ENCODE results near the gene MTO1.
"Not testable (repeated sequence)": the region's sequence is repeated elsewhere in the genome, so short reads cannot be mapped to it uniquely, and the experiment has no call there.

Gene MTO1

GRCh38 chr6:73534628-73535027 is 73.1 kb downstream of the MTO1 start:
- DNase-seq, result no peak

DNA sequence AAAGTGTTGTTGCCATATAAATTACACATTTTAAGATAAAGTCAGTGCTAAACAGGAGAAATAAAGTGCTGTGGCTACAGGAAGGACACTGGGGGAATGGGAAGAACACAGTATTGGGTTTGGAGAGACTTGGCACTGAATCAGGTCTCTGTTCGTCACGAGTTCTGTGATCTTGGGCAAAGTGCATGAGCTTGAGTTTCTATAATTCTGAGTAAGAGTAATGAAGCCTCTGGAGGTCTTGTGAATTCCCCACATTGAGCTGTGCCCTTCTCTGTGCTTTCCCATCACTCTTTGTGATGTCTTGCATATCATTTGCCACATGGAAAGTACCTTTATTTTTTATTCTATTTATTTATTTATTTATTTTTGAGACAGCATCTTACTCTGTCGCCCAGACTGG is 76.1 kb downstream of the MTO1 start:
- no peak for DNase-seq

- DNase-seq, result no peak
Measured at GRCh38 chr6:73538116-73538779, 76.7 kb downstream of the MTO1 start.

DNA sequence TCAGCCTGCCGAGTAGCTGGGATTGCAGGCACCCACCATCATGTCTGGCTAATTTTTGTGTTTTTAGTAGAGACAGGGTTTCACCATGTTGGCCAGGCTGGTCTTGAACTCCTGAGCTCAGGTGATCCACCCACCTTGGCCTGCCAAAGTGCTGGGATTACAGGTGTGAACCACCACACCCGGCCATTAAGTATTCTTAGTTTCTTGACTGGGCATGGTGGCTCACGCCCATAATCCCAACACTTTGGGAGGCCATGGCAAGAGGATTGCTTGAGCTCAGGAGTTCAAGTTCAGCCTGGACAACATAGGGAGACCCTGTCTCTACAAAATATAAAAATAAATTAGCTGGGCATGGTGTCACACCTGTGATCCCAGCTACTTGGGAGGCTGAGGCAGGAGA is 80.9 kb downstream of the MTO1 start:
- DNase-seq, result not testable (repeated sequence)

- no peak for DNase-seq
Measured at GRCh38 chr6:73542891-73543290, 81.4 kb downstream of the MTO1 start.

DNA sequence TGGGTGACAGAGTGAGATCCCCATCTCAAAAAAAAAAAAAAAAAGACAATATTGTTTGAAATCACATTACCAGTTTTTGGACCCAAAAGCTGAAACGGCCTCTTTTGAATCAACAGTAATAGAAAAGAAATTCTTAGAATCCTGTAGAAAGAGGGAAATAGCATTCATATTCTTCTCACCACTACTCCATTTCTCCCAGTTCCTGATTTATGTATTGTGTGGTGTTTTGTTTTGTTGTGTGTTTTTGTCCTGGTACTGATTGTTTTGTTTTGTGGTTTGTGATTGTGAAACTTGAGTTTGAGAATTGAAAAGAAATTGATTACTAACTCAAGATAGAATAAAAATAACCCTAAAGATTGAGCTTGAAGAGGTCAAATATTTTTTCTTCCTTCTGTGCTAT is 85.5 kb downstream of the MTO1 start:
- DNase-seq, result no peak

DNA sequence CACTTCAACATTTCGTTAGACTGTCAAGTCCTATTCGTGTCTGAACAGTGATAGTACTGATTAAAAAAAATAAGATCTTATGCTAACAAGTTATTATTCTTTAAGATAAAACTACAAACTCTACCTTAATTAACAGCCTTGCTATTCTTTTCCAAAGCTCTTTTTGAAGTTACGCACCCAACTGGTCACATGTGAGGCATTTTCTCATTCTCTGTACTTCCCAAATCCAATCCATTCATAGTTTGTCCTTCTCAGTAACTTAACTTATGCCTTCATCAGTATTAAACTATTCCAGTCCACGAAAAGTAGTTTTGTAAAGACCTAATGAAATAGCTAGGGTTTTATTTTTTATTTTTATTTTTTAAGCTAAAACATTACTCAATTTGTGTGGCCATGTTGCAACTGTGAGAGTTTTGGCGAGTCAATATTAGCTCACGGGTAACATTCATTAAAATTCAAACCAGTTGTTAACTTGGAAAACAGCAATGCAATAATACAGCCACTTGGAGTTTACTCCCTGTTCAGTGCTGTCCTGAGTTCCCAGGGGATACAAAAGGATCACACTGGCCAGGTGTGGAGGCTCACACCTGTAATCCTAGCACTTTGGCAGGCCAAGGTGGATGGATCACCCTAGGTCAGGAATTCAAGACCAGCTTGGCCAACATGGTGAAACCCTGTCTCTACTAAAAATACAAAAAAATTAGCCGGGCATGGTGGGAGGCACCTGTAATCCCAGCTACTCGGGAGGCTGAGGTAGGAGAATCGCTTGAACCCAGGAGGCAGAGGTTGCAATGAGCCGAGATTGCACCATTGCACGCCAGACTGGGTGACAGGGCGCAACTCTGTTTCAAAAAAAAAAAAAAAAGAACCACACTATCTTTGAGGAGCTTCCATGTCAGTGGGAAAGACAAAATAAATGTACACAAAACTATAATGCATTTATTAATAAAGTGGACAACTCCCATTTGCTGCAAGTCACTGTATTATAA is 87.2 kb downstream of the MTO1 start:
- no peak for DNase-seq

DNA sequence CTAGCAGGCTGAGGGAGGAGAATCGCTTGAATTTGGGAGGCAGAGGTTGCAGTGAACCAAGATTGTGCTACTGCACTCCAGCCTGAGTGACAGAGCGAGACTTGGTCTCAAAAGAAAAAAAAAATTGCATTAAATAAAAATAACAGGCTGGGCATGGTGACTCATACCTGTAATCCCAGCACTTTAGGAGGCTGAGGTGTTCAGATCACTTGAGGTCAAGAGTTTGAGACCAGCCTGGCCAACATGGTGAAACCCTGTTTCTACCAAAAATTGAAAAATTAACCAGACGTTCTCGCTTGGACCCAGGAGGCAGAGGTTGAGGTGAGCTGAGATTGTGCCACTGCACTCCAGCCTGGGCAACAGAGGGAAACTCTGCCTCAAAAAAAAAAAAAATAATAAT is 89.6 kb downstream of the MTO1 start:
- DNase-seq, result not testable (repeated sequence)

DNA sequence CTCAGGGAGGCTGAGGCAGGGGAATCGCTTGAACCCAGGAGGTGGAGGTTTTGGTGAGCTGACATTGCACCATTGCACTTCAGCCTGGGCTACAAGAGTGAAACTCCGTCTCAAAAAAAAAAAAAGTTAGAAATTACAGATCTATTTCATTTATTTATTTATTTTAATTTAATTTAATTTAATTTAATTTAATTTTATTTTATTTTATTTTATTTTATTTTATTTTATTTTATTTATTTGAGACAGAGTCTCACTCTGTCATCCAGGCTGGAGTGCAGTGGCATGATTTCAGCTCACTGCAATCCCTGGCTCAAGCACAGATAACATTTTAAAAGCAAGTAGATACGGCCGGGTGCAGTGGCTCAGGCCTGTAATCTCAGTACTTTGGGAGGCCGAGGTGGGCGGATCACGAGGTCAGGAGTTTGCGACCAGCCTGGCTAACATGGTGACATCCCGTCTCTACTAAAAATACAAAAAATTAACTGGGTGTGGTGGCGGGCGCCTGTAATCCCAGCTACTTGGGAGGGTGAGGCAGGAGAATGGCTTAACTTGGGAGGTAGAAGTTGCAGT is 93.9 kb downstream of the MTO1 start:
- not testable (repeated sequence) for DNase-seq

GRCh38 chr6:73556836-73557235 is 95.3 kb downstream of the MTO1 start:
- no peak for DNase-seq

All from DMS 273 treated with DMSO at 0.1 percent for 48 hours (cell line).